Renal pelvis (tissue), 4 donors: ENCODE results near the gene FIBCD1. TPM values are rescaled to one million over a fixed set of nuclear protein-coding genes. Genes with fewer than 3 reads are reported as not detected.

Experiments used
- DNase-seq: peaks from one replicate; pipeline ENCODE4 v3.0.0-alpha.2; 2013
- polyA plus RNA-seq, 3 donors: library from polyadenylated mRNA; unstranded; fragments of 120-200 nt; gene quantifications; one replicate each; pipeline ENCODE4 v1.2.1, GENCODE V29; 2013; ENCODE audit not compliant: insufficient read length in 3 of 3

The FIBCD1 gene
- polyA plus RNA-seq, 3 donors: 0.41 to 0.79 (median 0.49) TPM

DNA sequence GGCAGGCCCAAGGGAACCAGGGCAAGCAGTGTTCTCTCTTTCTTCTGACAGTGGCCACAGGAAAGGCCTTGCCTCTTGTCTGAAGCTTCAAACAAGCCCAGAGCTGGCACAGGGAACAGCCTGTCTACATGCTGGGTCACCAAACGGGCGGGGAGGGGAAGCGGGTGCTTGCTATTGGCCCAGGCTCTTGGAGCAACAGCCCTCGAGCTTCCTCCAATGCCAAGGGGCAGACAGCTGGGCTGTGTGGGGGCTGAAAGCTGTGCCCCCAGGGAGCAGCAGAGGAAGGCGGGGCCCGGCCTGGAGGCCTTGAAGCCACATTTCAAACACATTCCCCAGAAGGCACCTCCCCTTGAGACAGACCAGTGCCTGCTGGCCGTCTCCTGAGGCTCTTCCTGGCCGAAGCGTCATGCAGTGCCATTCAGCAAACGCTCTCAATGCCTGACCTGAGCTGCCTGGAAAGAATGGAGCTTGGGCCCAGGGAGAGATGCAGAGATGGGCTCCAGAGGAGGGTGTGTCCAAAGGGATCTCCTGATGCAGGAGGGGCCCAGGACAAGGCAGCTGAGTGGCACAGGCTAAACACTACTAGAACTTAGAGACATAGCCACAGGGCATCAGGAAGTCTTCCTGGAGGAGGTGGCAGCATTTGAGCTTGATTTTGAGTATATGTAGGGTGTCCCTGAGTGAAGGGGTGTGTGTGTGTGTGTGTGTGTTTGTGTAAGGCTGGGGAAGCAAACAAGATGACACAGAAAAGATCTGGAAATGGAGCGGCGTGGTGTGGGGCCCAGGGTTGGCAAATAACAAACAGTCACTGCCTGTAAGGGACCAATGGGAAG is 2.5 kb downstream of the FIBCD1 start:
- DNase-seq: no peak

- no peak for DNase-seq
Observed at GRCh38 chr9:130935648-130936271, 3.3 kb downstream of the FIBCD1 start.

DNA sequence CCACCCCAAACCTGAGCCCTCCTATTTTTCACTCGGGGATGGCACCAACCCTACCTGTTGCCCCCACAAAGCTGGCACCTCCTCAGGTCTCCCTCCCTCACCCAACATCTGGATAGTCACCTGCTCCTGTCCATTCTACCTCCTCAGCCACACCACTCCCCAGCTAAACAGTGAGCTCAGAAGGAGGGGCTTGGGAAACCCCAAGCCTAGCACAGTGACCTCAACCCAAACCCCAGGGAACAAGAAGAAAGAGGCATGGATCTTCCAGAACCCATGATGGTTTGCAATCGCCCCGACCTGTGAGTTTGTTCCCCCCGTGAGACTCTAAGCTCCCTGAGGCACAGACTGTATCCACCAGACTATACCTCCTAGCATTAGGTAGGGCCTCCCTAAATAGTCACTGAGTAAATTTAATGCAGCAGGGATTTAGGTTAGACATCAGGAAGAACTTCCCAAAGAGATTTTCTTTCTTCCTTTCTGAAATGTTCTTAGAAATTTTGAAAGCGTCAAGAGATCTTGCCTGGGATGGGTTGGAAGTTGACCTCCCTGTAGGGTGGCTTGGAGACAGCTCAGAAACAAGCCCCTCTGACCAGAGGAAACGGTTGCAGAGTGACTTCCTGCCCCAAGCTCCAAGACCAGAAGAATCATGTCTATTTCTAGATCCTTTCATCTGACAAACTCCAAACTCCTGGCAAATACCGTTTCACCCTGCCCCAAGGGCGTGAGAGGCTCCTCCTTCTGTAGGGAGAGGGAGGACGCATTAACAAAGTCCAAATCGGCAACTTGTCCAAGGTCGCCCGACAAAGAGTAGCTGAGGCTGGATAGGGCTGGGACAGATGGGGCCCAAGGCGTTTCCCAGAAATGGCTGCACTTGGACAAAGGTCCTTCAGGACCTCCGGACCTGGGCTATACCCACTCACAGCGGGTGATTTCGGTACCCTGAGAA is 4.1 kb downstream of the FIBCD1 start:
- DNase-seq: no peak

DNA sequence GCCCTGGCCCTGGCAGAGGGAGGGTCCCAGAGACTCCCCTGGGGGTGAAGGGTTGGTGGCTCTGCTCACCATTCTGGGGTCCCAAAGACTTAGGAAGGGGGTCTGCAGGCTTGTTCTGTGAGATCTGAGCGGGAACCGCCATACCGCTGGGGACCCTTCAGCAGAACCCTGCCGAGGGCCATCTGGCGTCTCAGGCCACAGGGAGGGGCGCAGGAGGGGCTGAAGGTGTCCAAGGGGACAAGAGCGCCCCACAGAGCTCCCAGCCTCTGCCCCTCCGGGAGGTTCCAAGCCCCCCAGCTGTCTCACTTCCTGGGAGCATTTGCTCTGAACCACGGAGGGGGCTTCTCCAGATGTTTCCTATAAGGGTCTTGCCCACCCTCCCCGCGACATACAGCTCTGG is 4.8 kb downstream of the FIBCD1 start:
- DNase-seq: no peak

- no peak for DNase-seq
Observed at GRCh38 chr9:130933114-130934046, 5.7 kb downstream of the FIBCD1 start.

- DNase-seq: no peak
Observed at GRCh38 chr9:130932255-130933079, 6.6 kb downstream of the FIBCD1 start.

- no peak for DNase-seq
Observed at GRCh38 chr9:130931508-130932254, 7.4 kb downstream of the FIBCD1 start.

- DNase-seq: no peak
Observed at GRCh38 chr9:130930804-130931349, 8.2 kb downstream of the FIBCD1 start.

GRCh38 chr9:130930132-130930803 is 8.8 kb downstream of the FIBCD1 start:
- no peak for DNase-seq

DNA sequence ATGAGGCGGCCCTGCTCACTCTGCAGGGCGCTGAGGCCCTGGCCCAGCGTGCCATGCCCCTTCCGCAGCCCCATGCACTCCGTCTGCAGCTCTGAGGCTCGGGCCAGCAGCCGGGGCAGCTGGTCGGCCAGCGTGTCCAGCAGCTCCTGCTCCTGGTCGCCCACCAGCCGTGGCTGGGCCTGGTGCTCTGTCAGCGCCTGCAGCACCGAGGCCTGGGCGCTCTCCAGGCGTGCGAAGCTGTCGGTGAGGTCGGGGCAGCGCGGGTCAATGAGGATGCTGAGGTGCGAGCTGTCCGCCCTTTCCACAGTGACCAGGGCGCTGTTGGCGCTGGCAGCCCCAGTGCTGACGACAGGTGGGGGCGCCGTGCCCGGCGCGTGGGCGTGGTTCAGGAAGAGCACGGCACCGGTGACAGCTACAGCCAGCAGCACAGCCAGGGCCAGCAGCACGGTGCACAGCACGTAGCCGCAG is 9.4 kb downstream of the FIBCD1 start:
- DNase-seq: no peak

DNA sequence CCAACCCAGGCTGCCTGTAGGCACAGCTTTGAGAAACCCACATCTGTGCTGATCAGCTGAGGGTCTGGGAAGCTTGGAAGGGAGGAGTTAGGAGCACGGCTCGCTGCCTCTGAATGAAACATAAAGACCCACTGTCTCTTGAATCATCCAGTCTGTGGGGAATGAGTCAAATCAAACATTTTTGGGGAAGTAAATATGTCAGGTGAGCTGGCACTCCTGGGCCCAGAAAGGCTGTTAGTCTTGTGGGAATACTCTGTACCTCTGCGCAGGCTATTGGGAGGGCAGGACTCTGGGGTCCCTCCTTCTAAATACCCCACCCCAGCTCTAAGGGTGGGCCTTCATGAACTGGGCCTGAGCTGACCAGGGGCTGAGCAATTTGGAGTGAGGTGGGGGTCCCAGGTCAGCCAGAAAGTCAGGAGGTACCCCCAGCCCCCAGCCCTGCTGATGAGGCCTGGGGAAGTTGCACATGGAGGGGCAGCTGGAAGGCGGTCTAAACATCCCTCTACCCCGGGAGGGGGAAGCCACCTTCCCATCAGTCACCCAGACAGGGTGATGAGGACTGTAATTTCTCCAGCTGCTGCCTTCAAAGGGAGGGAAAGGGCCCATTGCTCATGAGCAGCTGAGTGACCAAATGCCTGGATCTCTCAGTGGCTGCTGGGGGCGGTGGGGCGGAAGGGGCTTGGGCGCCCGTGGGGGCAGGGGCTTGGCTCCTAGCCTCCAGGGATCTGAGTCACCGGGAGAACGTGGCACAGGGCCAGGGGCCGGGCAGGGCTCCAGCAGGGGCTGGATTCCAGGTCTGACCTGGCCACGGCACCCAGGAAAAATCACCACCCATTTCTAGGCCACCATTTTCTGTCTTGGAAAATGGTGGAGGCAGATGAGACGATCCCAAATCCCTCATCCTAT is 10.8 kb downstream of the FIBCD1 start:
- DNase-seq: no peak

- DNase-seq: no peak
Observed at GRCh38 chr9:130927338-130927737, 11.7 kb downstream of the FIBCD1 start.

DNA sequence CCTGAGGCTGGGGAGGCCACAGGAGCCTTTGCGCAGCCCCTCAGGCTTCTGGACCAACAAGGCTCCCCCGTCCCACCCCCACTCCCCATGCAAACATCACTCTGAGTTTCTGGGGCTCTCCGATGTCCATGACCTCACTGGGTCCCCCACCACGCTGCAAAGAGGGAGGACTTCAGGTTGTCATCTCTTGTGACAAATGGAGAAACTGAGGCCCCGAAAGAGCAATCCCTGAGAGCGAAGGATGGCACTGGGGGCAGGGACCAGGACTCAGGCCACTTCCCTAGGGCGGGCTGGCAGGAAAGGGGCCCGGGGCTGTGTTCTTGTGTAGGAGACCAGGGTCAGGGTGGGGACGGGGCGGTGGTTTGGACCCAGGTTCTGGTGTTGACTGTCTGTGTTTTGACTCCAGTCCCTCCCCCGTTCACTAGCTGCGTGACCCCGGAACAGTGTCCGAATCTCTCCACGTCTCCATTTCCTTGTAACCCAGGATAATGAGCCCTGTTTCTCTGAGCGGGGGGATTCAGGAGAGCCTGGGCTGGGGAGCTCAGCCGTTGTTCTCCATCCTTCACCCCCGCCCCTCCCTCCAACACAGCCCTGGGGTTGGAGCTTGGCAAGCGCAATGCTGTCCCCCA is 13.9 kb downstream of the FIBCD1 start:
- no peak for DNase-seq

DNA sequence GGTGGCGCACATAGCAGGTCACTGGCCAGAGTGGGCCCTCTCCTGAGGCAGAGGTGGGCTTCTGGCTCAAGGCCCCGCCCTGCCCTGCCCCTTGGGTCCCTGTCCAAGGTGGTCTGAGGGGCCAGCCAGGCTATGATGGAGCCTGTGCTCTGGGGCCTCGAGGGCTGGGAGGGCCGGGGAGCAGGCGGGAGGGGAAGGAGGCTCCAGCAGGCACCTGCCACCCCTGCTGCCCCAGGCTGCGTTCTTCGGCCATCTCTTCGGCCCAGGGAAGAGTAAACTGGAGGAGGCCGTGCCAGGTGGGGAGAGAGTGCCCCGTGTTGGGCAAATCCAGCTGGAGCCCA is 14.6 kb downstream of the FIBCD1 start:
- DNase-seq: no peak

GRCh38 chr9:130923611-130924447 is 15.2 kb downstream of the FIBCD1 start:
- no peak for DNase-seq
